Peyer's patch (tissue), 4 donors: ENCODE data around the gene ADAP1. TPM values are rescaled to one million over a fixed set of nuclear protein-coding genes. Genes with fewer than 3 reads are reported as not detected.
"Not testable (repeated sequence)": the region's sequence is repeated elsewhere in the genome, so short reads cannot be mapped to it uniquely, and the experiment has no call there.

Source experiments
- DNase-seq, 3 donors: peaks; one replicate each; pipeline ENCODE4 v3.0.0-alpha.2; 2017 to 2019
- H3K27ac ChIP-seq, 4 donors: fragments of 200-600 bp; sonication (generic); one replicate each; pipeline ENCODE4 v1.5.1; 2016 to 2019
- H3K27me3 ChIP-seq, 2 donors: fragments of 200-600 bp; sonication (generic); one replicate each; pipeline ENCODE4 v1.5.1; 2019
- H3K36me3 ChIP-seq, 3 donors: fragments of 200-600 bp; sonication (generic); one replicate each; pipeline ENCODE4 v1.5.1; 2016 to 2019
- H3K4me1 ChIP-seq, 4 donors: fragments of 200-600 bp; sonication (generic); one replicate each; pipeline ENCODE4 v1.5.1; 2016 to 2019
- H3K4me3 ChIP-seq, 4 donors: fragments of 200-600 bp; sonication (generic); 1 replicate in 3 of 4; 2 replicates in 1 of 4; pipeline ENCODE4 v1.5.1; 2016 to 2019; ENCODE audit warnings: mild to moderate bottlenecking in 1 of 4
- H3K9me3 ChIP-seq, 4 donors: fragments of 200-600 bp; sonication (generic); one replicate each; pipeline ENCODE4 v1.5.1; 2016 to 2019; ENCODE audit warnings: mild to moderate bottlenecking in 1 of 4
- CTCF ChIP-seq, 6 experiments: fragments of 450-650 bp in 4 of 6; fragments of 200-600 bp in 2 of 6; sonication (generic) in 1 of 6; IDR thresholded peaks; one replicate each; pipeline ENCODE4 v1.5.1; 2017 to 2019; ENCODE audit warnings: antibody characterized with exemption in 6 of 6, mild to moderate bottlenecking in 3 of 6, moderate library complexity in 1 of 6
- POLR2A ChIP-seq, 2 donors: fragments of 450-650 bp; IDR thresholded peaks; one replicate each; pipeline ENCODE4 v1.5.1; 2017; ENCODE audit warnings: antibody characterized with exemption in 2 of 2, mild to moderate bottlenecking in 2 of 2, moderate library complexity in 2 of 2
- total RNA-seq, 4 donors: library from RNA; depleted of rRNA; stranded (reverse); fragments of >200 nt; gene quantifications; one replicate each; pipeline ENCODE4 v1.1.0, GENCODE V29; 2016

ADAP1 gene
- total RNA-seq, 4 donors from 2014 or later, result 102 to 146 (median 133) TPM

DNA sequence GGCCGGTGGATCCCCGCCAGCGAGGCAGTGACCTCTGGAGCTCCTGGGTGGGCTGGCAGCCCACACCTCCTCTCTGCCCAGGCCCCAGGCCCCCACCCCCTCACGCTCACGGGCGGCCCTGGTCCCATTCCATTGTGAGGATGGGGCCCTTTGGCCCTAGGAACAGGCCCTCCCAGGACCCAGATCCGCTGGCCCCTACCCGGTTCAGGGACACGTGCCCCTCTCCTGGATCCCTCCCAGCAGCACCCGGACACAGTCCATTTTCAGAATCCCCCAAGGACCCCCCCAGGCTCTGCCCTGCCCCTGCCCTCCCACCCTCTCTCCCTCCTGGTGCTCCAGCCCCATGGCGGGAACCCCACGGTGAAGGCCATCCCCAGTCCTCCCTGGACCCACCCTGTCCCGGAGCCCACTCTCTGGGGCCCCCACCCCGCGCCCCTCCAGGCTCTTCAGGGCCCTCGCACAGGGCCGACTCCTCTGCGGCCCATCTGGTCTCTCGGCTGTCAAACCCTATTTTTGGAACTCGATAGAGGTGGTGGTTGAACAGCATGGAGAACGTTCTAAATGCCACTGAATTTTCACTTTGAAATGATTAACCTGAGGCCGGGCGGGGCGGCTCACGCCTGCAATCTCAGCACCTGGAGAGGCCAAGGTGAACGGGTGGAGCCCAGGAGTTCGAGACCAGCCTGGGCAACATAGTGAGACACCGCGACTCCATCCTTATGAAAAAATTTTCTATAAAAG, 8.1 kb downstream of the ADAP1 start:
- peak in 1 of 2 donors; percentile 43 for TF ChIP-seq POLR2A (IDR thresholded peaks at IDR 0.05)
- TF ChIP-seq CTCF (IDR thresholded peaks at IDR 0.05), result no peak
- Histone ChIP-seq H3K27ac (peak overlapping the region in 3 of 4 donors; percentile 91 to 99 (median 95)), H3K36me3 (peaks cover 0 to 9% (median 0%) of the 10 kb centered on the region in 3 donors), H3K4me1 (peaks cover 0 to 36% (median 0%) of the 10 kb centered on the region in 4 donors), H3K9me3 (no peaks in the 10 kb centered on the region), H3K27me3 (no peaks in the 10 kb centered on the region), H3K4me3 (peak overlapping the region in 2 of 4 donors; percentile 36 to 41)
- peak in 2 of 3 donors; percentile 79 to 84 for DNase-seq

GRCh38 chr7:945556-946255, 8.8 kb downstream of the ADAP1 start:
- peak in 1 of 6 experiments; percentile 9 for TF ChIP-seq CTCF (IDR thresholded peaks at IDR 0.05)
- TF ChIP-seq POLR2A (IDR thresholded peaks at IDR 0.05), result peak; percentile 94 to 98
- Histone ChIP-seq H3K4me1 (peaks cover 0 to 36% (median 0%) of the 10 kb centered on the region in 4 donors), H3K27me3 (no peaks in the 10 kb centered on the region), H3K4me3 (peak overlapping the region in 3 of 4 donors; percentile 10 to 57 (median 51)), H3K27ac (peak overlapping the region in 3 of 4 donors; percentile 91 to 99 (median 95)), H3K9me3 (no peaks in the 10 kb centered on the region), H3K36me3 (peaks cover 0 to 9% (median 0%) of the 10 kb centered on the region in 3 donors)
- peak in 2 of 3 donors; percentile 94 to 98 for DNase-seq

- H3K27ac ChIP-seq, result peak overlapping the region in 3 of 4 donors; percentile 91 to 99 (median 95)
- peak overlapping the region in 3 of 4 donors; percentile 10 to 57 (median 51) for H3K4me3 ChIP-seq
- peaks cover 0 to 31% (median 0%) of the 10 kb centered on the region in 4 donors for H3K4me1 ChIP-seq
- no peaks in the 10 kb centered on the region for H3K9me3 ChIP-seq
- no peak for DNase-seq
- H3K36me3 ChIP-seq, result peaks cover 0 to 9% (median 0%) of the 10 kb centered on the region in 3 donors
- TF ChIP-seq POLR2A (IDR thresholded peaks at IDR 0.05), result no peak
- no peak for TF ChIP-seq CTCF (IDR thresholded peaks at IDR 0.05)
- H3K27me3 ChIP-seq, result no peaks in the 10 kb centered on the region
Observed at GRCh38 chr7:945147-945555, 9.3 kb downstream of the ADAP1 start.

GRCh38 chr7:944744-945143, 9.7 kb downstream of the ADAP1 start:
- TF ChIP-seq CTCF (IDR thresholded peaks at IDR 0.05), result no peak
- TF ChIP-seq POLR2A (IDR thresholded peaks at IDR 0.05), result no peak
- Histone ChIP-seq H3K4me3 (peak overlapping the region in 2 of 4 donors; percentile 51 to 57), H3K4me1 (peaks cover 0 to 27% (median 0%) of the 10 kb centered on the region in 4 donors), H3K27ac (peak overlapping the region in 3 of 4 donors; percentile 91 to 99 (median 95)), H3K36me3 (peaks cover 0 to 7% (median 0%) of the 10 kb centered on the region in 3 donors), H3K9me3 (no peaks in the 10 kb centered on the region), H3K27me3 (no peaks in the 10 kb centered on the region)
- DNase-seq, result no peak

- H3K9me3 ChIP-seq, H3K27me3 ChIP-seq, H3K27ac ChIP-seq, H3K36me3 ChIP-seq, H3K4me3 ChIP-seq: not testable (repeated sequence)
- peak in 1 of 3 donors; percentile 19 for DNase-seq
- peaks cover 0 to 19% (median 0%) of the 10 kb centered on the region in 4 donors for H3K4me1 ChIP-seq
Observed at GRCh38 chr7:943793-944192, 10.7 kb downstream of the ADAP1 start.
